Epidermal melanocyte (primary cell): ENCODE measurements around the gene ASL.
A peak's percentile ranks its signal among the peaks of the same experiment; 100 is the strongest.
"Not testable (repeated sequence)": the region's sequence is repeated elsewhere in the genome, so short reads cannot be mapped to it uniquely, and the experiment has no call there.

Experiments used
- DNase-seq: peaks from one replicate; pipeline ENCODE4 v3.0.0; 2011; ENCODE audit warnings: low spot score; ENCODE audit not compliant: insufficient read length

Gene ASL

GRCh38 chr7:66119245-66119850 lies 43.7 kb downstream of the ASL start:
- DNase-seq = no peak

- no peak for DNase-seq
Observed at GRCh38 chr7:66123175-66123528, 47.5 kb downstream of the ASL start.

GRCh38 chr7:66124569-66124861 lies 48.9 kb downstream of the ASL start:
- not testable (repeated sequence) for DNase-seq

- no peak for DNase-seq
Observed at GRCh38 chr7:66125052-66125694, 49.6 kb downstream of the ASL start.

- DNase-seq = not testable (repeated sequence)
Observed at GRCh38 chr7:66125781-66126352, 50.2 kb downstream of the ASL start.

- not testable (repeated sequence) for DNase-seq
Observed at GRCh38 chr7:66127172-66127571, 51.6 kb downstream of the ASL start.

- DNase-seq = no peak
Observed at GRCh38 chr7:66138994-66139752, 63.6 kb downstream of the ASL start.

- peak; percentile 44 for DNase-seq
Observed at GRCh38 chr7:66140924-66141323, 65.3 kb downstream of the ASL start.

- no peak for DNase-seq
Observed at GRCh38 chr7:66142334-66142733, 66.7 kb downstream of the ASL start.

GRCh38 chr7:66142996-66143395 lies 67.4 kb downstream of the ASL start:
- DNase-seq = no peak
